ENCODE data around the gene CNTNAP3B.
"Not testable (repeated sequence)": the region's sequence is repeated elsewhere in the genome, so short reads cannot be mapped to it uniquely, and the experiment has no call there.

CNTNAP3B gene

DNA sequence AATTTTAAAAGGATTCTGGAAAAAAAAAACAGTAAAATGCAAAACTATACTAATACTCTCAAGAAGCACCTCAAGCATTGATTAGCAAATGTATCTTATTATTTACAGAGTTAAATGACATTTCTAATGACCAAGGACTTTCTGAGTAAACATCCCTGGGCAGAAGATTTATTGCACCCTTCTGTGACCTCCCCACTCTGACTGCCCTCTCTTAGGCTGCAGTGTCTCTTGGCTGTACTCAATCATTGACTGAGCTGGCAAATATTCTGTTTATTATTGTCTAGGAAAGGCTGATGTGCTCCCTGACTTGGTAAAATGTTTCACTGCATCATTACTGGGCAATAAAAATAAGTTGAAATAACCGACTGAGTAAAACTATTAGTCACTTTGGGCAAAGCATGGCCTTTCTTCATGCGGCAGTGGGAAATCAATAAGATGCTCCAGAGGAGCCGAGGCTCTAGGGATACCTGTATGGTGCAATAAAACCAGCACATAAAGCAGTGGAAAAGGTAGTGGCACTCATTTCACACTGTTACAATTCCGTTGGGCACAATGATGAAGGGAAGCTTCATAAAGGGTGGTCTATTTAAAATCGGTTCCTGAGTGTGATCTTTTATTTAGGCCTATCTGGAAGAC, 151.1 kb downstream of the CNTNAP3B start:
- DNase-seq (ENCODE audit: low spot score) = not testable (repeated sequence)

GRCh38 chr9:41974906-41975305, 154.3 kb downstream of the CNTNAP3B start:
- not testable (repeated sequence) for DNase-seq (ENCODE audit: low spot score)

- not testable (repeated sequence) for DNase-seq (ENCODE audit: low spot score)
These were observed 176.2 kb downstream of the CNTNAP3B start for GRCh38 chr9:41953007-41953406.

DNA sequence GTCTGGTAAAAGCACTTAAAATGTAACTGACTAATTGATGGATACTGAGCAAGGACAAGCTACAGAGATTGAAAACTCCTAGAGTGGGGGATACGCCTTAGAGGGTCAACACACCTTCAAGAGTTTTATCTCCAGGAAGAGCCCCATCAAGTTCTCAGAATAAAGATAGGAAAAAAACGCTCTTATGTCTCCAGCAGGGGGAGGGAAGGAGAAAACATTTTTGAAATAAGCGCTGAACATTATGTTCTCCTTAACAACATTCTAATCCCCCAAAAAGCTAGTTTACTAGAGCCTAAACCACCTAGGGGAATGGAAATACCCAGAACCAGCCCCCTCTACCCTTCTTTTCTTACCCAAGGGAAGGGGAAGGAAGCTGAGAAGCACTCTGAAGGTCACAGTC, 187.5 kb downstream of the CNTNAP3B start:
- DNase-seq (ENCODE audit: low spot score) = not testable (repeated sequence)

GRCh38 chr9:41938143-41938542, 191.1 kb downstream of the CNTNAP3B start:
- DNase-seq (ENCODE audit: low spot score) = not testable (repeated sequence)

DNA sequence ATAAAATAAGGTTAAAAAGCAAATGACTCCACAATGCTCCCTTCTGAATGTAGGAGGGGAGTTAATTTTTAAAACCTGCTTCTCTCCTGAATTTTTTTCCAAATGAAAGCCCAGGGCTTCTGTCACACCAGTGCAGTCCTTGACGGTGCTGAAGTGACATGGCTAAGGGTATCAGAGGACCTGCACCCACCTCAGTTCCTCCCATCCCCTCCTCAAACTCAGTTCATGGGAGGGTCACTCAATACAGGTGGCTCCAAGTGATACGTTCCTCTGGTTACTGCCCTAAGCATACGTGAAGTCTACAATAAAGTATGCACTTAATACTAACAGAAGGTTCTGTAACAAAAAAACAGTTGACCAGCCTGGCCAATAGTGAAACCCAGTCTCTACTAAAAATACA, 193.5 kb downstream of the CNTNAP3B start:
- DNase-seq (ENCODE audit: low spot score) = not testable (repeated sequence)

GRCh38 chr9:41929172-41929571, 200.1 kb downstream of the CNTNAP3B start:
- DNase-seq (ENCODE audit: low spot score) = not testable (repeated sequence)

DNA sequence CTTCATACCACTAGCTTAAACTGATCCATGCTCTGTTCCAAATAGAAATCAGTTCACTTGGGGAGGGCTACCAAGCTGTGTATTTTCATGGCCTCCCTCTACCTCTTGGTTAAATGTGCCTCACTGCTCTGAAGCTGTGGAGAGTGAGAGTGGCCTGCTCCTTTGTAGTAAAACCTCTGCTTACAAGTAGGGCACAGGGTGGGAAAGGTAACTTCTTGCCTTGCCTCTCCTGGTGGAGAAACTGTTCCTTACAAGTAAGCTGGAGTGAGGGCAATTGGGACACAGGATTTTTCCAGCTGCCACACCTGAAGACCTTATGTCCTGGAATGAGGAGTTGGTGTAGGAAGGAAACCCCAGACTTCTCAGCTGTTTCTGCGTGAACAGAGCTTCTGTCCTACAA, 211.9 kb downstream of the CNTNAP3B start:
- not testable (repeated sequence) for DNase-seq (ENCODE audit: low spot score)

GRCh38 chr9:41905488-41905887, 223.7 kb downstream of the CNTNAP3B start:
- not testable (repeated sequence) for DNase-seq (ENCODE audit: low spot score)

- not testable (repeated sequence) for DNase-seq (ENCODE audit: low spot score)
These were observed 226.5 kb downstream of the CNTNAP3B start for GRCh38 chr9:41902762-41903161.

- DNase-seq (ENCODE audit: low spot score) = not testable (repeated sequence)
These were observed 230.4 kb downstream of the CNTNAP3B start for GRCh38 chr9:41898720-41899343.

GRCh38 chr9:41874557-41874956, 254.7 kb downstream of the CNTNAP3B start:
- not testable (repeated sequence) for DNase-seq (ENCODE audit: low spot score)

GRCh38 chr9:41855422-41855821, 273.8 kb downstream of the CNTNAP3B start:
- not testable (repeated sequence) for DNase-seq (ENCODE audit: low spot score)

- not testable (repeated sequence) for DNase-seq (ENCODE audit: low spot score)
These were observed 277.1 kb downstream of the CNTNAP3B start for GRCh38 chr9:41851848-41852740.

DNA sequence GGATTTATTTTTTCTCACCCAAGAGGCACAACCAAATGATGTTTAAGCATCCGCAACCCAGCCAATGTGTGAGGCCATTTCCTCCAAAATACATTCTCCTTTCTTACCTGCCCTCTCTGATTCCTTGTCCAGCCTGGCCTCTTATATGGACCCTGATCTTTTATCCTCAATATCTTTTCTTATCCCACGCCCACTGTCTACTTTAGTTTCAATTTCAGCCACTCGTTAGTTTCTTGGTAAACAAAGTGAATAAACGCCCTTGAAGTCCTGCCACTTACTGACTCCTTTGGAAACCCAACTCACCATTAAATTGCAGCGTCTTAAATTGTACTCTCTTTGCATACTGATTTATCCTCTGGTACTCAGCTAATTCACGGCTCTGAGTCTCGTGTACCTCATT, 281.4 kb downstream of the CNTNAP3B start:
- DNase-seq (ENCODE audit: low spot score) = not testable (repeated sequence)

All from hematopoietic multipotent progenitor cell treated with erythropoietin and hydrocortisone succinate and interleukin-3 and kit ligand, for 17 days (in vitro differentiated cells).